Breast epithelium (tissue), 3 donors: Measurements from ENCODE around the gene FAM98B.

Source experiments
- POLR2AphosphoS5 ChIP-seq, 3 donors: sonication (generic); formaldehyde crosslinking; IDR thresholded peaks; one replicate each; pipeline ENCODE4 v1.6.1; 2017; ENCODE audit warnings: antibody characterized with exemption in 3 of 3
- TF ChIP-seq, protein P1 (sequence below), 3 donors: fragments of 450-650 bp; IDR thresholded peaks; one replicate each; pipeline ENCODE4 v1.5.1; 2016 to 2017; ENCODE audit warnings: antibody characterized with exemption in 3 of 3, mild to moderate bottlenecking in 3 of 3, moderate library complexity in 3 of 3

DNA sequence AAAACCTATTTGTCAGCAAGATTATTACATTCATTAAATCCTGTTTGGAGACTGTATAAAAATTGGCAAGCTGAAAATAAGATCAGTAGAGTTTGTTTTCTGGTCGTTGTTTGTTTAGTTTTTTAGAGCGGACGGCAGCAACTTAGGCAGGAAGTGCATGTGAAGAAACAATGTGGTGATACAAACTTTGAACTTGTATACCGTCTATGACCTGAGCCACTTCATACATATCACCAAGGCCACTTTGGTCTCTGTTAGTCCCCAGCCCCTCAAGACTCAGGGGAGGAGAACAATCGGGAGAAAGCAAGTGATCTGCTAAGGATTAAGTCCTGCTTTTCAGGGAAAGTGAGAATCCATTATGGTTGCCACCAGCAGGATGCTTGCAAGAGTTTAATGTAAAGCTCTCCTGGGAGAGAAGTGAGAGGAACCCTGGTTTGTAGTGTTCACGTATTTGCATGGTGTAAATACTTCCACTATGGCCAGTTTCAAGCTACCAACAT, 79.5 kb downstream of the FAM98B start:
- TF ChIP-seq, protein P1, sequence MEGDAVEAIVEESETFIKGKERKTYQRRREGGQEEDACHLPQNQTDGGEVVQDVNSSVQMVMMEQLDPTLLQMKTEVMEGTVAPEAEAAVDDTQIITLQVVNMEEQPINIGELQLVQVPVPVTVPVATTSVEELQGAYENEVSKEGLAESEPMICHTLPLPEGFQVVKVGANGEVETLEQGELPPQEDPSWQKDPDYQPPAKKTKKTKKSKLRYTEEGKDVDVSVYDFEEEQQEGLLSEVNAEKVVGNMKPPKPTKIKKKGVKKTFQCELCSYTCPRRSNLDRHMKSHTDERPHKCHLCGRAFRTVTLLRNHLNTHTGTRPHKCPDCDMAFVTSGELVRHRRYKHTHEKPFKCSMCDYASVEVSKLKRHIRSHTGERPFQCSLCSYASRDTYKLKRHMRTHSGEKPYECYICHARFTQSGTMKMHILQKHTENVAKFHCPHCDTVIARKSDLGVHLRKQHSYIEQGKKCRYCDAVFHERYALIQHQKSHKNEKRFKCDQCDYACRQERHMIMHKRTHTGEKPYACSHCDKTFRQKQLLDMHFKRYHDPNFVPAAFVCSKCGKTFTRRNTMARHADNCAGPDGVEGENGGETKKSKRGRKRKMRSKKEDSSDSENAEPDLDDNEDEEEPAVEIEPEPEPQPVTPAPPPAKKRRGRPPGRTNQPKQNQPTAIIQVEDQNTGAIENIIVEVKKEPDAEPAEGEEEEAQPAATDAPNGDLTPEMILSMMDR (IDR thresholded peaks at IDR 0.05), result no peak
- TF ChIP-seq POLR2AphosphoS5 (IDR thresholded peaks at IDR 0.05), result no peak
